GM13976 (cell line): ENCODE measurements around the gene EXOC6B.

Experiments
- DNase-seq: peaks from one replicate; pipeline ENCODE4 v3.0.0; 2012; ENCODE audit warnings: low spot score
- CTCF ChIP-seq: IDR thresholded peaks from 2 replicates; pipeline ENCODE4 v1.5.1; 2012; ENCODE audit warnings: borderline replicate concordance, mild to moderate bottlenecking; ENCODE audit not compliant: insufficient read depth; ENCODE audit errors: extremely low read depth, missing control alignments, control extremely low read depth
- in situ Hi-C: fragments of 300-500 bp; cut with MboI; formaldehyde crosslinking; loops from one replicate; pipeline ENCODE4 v1.12.0; 2022; ENCODE audit warnings: low sequenced_read_pairs, mixed read lengths, inconsistent platforms; ENCODE audit not compliant: unreplicated experiment

The EXOC6B gene

GRCh38 chr2:72623481-72623880 lies 202.4 kb downstream of the EXOC6B start:
- no peak for DNase-seq
- in situ Hi-C loops = no loop called here
- no peak for TF ChIP-seq CTCF

GRCh38 chr2:72619626-72620025 lies 206.2 kb downstream of the EXOC6B start:
- in situ Hi-C loops = no loop called here
- no peak for TF ChIP-seq CTCF
- DNase-seq = no peak

- in situ Hi-C loops = no loop called here
- TF ChIP-seq CTCF = no peak
- no peak for DNase-seq
These were observed 211.9 kb downstream of the EXOC6B start for GRCh38 chr2:72613931-72614330.

GRCh38 chr2:72612614-72613160 lies 213.1 kb downstream of the EXOC6B start:
- in situ Hi-C loops = no loop called here
- TF ChIP-seq CTCF = no peak
- no peak for DNase-seq

- no peak for TF ChIP-seq CTCF
- no peak for DNase-seq
- in situ Hi-C loops = no loop called here
These were observed 218.6 kb downstream of the EXOC6B start for GRCh38 chr2:72607189-72607588.

GRCh38 chr2:72605836-72606442 lies 219.9 kb downstream of the EXOC6B start:
- TF ChIP-seq CTCF = peak; percentile 46
- in situ Hi-C loops = no loop called here
- DNase-seq = peak; percentile 24
